LoVo (cell line): ENCODE measurements around the gene CR2.
"Not testable (repeated sequence)": the region's sequence is repeated elsewhere in the genome, so short reads cannot be mapped to it uniquely, and the experiment has no call there.

Experiments used
- DNase-seq: peaks from one replicate; pipeline ENCODE4 v3.0.0-alpha.2; 2016; ENCODE audit warnings: low spot score

CR2 gene

GRCh38 chr1:207504438-207504837 is 50.3 kb downstream of the CR2 start:
- no peak for DNase-seq

- DNase-seq = no peak
These were observed 56.3 kb downstream of the CR2 start for GRCh38 chr1:207510444-207510843.

- DNase-seq = no peak
These were observed 60.8 kb downstream of the CR2 start for GRCh38 chr1:207514890-207515289.

GRCh38 chr1:207516729-207517128 is 62.6 kb downstream of the CR2 start:
- no peak for DNase-seq

GRCh38 chr1:207518608-207519236 is 64.6 kb downstream of the CR2 start:
- DNase-seq = no peak

- DNase-seq = peak; percentile 34
These were observed 65.6 kb downstream of the CR2 start for GRCh38 chr1:207519505-207520399.

- not testable (repeated sequence) for DNase-seq
These were observed 66.5 kb downstream of the CR2 start for GRCh38 chr1:207520400-207521345.

GRCh38 chr1:207525239-207525638 is 71.1 kb downstream of the CR2 start:
- not testable (repeated sequence) for DNase-seq

GRCh38 chr1:207528401-207528800 is 74.3 kb downstream of the CR2 start:
- not testable (repeated sequence) for DNase-seq

- DNase-seq = not testable (repeated sequence)
These were observed 82.1 kb downstream of the CR2 start for GRCh38 chr1:207536263-207536662.
